KMS-11 (cell line): ENCODE data around the gene IST1.

Experiments
- H2AFZ ChIP-seq: fragments of 200-600 bp; sonication (generic); 2 replicates; pipeline ENCODE4 v1.6.1; 2016; ENCODE audit warnings: antibody characterized with exemption, mixed run types, low read depth
- H3K27ac ChIP-seq: fragments of 200-600 bp; sonication (generic); 2 replicates; pipeline ENCODE4 v1.6.1; 2016; ENCODE audit warnings: mild to moderate bottlenecking, mixed run types
- H3K27me3 ChIP-seq: fragments of 200-600 bp; sonication (generic); 2 replicates; pipeline ENCODE4 v1.6.1; 2017; ENCODE audit warnings: mild to moderate bottlenecking, low read depth, mixed run types, moderate library complexity; ENCODE audit not compliant: insufficient read depth
- H3K36me3 ChIP-seq: fragments of 200-600 bp; sonication (generic); 2 replicates; pipeline ENCODE4 v1.6.1; 2017; ENCODE audit warnings: mild to moderate bottlenecking, mixed run types; ENCODE audit not compliant: insufficient read depth
- H3K4me1 ChIP-seq: fragments of 200-600 bp; sonication (generic); 2 replicates; pipeline ENCODE4 v1.6.1; 2016; ENCODE audit warnings: mild to moderate bottlenecking, low read depth, mixed run types; ENCODE audit not compliant: poor library complexity, severe bottlenecking
- H3K4me2 ChIP-seq: fragments of 200-600 bp; sonication (generic); 2 replicates; pipeline ENCODE4 v1.7.0; 2016; ENCODE audit warnings: mild to moderate bottlenecking, mixed run types
- H3K4me3 ChIP-seq: fragments of 200-600 bp; sonication (generic); IDR thresholded peaks from 2 replicates; pipeline ENCODE4 v1.6.1; 2017; ENCODE audit warnings: low read depth, low read length, mixed read lengths; ENCODE audit not compliant: insufficient read depth
- H3K79me2 ChIP-seq: fragments of 200-600 bp; sonication (generic); 2 replicates; pipeline ENCODE4 v1.6.1; 2016; ENCODE audit warnings: low read depth, mixed run types; ENCODE audit not compliant: insufficient read depth
- H3K9ac ChIP-seq: fragments of 200-600 bp; sonication (generic); 2 replicates; pipeline ENCODE4 v1.6.1; 2016; ENCODE audit warnings: mild to moderate bottlenecking, mixed run types
- H4K20me1 ChIP-seq: fragments of 200-600 bp; sonication (generic); 2 replicates; pipeline ENCODE4 v1.6.1; 2016; ENCODE audit warnings: mild to moderate bottlenecking, mixed run types; ENCODE audit not compliant: insufficient read depth
- TF ChIP-seq, protein P1 (sequence below): fragments of 200-600 bp; sonication (generic); conservative IDR thresholded peaks from 2 replicates; pipeline ENCODE4 v1.6.1; 2017; ENCODE audit warnings: low read depth, mild to moderate bottlenecking, antibody characterized with exemption, low read length, moderate library complexity, mixed read lengths

The IST1 gene

DNA sequence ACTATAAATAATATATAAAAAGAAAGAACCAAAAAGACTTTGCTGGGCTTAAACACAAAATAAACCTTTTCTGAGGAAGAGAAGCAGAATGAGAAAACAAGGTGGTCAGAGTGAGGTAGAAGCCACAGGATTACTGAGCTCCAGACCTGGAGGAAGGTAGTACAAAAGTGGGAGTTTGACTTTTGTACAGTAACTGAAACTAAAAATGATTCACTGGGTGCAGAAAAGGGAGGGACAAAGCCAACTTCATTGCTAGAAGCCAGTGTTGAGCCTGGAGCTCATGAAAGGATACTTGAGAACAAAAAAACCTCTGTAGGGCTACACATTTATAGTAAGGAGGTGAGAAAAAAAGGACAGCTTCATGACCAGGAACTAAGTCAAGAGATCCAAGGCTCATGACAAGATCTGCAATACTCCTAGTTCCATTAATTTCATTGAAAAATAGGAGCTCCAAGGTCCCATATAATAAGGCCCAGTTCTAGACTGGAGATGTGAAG lies 59.4 kb downstream of the IST1 start:
- H2AFZ ChIP-seq = no peak overlapping the region
- H3K4me1 ChIP-seq = peaks cover 19% of the 10 kb centered on the region
- no peaks in the 10 kb centered on the region for H3K27me3 ChIP-seq
- no peaks in the 10 kb centered on the region for H4K20me1 ChIP-seq
- H3K79me2 ChIP-seq = no peaks in the 10 kb centered on the region
- no peak overlapping the region for H3K27ac ChIP-seq
- H3K36me3 ChIP-seq = no peaks in the 10 kb centered on the region
- H3K4me2 ChIP-seq = no peak overlapping the region
- H3K9ac ChIP-seq = no peak overlapping the region
- no peak overlapping the region for H3K4me3 ChIP-seq
- TF ChIP-seq, protein P1, sequence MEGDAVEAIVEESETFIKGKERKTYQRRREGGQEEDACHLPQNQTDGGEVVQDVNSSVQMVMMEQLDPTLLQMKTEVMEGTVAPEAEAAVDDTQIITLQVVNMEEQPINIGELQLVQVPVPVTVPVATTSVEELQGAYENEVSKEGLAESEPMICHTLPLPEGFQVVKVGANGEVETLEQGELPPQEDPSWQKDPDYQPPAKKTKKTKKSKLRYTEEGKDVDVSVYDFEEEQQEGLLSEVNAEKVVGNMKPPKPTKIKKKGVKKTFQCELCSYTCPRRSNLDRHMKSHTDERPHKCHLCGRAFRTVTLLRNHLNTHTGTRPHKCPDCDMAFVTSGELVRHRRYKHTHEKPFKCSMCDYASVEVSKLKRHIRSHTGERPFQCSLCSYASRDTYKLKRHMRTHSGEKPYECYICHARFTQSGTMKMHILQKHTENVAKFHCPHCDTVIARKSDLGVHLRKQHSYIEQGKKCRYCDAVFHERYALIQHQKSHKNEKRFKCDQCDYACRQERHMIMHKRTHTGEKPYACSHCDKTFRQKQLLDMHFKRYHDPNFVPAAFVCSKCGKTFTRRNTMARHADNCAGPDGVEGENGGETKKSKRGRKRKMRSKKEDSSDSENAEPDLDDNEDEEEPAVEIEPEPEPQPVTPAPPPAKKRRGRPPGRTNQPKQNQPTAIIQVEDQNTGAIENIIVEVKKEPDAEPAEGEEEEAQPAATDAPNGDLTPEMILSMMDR = no peak

DNA sequence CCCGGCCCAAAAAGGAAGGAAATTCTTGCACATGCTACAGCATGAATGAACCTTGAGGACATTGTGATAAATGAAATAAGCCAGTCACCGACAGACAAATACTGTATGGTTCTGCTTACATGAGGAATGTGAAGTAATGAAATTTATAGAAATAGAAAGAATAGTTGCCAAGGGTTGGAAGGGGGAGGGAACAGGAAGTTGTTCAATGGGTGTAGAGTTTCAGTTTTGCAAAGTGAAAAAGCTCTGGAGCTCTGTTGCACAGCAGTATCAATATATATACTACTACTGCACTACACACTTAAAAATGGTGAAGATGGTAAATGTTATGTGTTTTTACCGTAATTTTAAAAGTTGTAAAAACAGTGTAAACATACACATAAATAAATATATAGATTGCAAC lies 61.2 kb downstream of the IST1 start:
- Histone ChIP-seq H3K79me2 (no peaks in the 10 kb centered on the region), H3K9ac (no peak overlapping the region), H3K4me2 (peak overlapping the region; percentile 30; the same call in 1 of the 2 replicates), H3K27ac (no peak overlapping the region), H3K36me3 (no peaks in the 10 kb centered on the region), H3K4me3 (no peak overlapping the region), H4K20me1 (no peaks in the 10 kb centered on the region), H2AFZ (no peak overlapping the region), H3K4me1 (peaks cover 19% of the 10 kb centered on the region), H3K27me3 (no peaks in the 10 kb centered on the region)
- TF ChIP-seq, protein P1 = no peak

DNA sequence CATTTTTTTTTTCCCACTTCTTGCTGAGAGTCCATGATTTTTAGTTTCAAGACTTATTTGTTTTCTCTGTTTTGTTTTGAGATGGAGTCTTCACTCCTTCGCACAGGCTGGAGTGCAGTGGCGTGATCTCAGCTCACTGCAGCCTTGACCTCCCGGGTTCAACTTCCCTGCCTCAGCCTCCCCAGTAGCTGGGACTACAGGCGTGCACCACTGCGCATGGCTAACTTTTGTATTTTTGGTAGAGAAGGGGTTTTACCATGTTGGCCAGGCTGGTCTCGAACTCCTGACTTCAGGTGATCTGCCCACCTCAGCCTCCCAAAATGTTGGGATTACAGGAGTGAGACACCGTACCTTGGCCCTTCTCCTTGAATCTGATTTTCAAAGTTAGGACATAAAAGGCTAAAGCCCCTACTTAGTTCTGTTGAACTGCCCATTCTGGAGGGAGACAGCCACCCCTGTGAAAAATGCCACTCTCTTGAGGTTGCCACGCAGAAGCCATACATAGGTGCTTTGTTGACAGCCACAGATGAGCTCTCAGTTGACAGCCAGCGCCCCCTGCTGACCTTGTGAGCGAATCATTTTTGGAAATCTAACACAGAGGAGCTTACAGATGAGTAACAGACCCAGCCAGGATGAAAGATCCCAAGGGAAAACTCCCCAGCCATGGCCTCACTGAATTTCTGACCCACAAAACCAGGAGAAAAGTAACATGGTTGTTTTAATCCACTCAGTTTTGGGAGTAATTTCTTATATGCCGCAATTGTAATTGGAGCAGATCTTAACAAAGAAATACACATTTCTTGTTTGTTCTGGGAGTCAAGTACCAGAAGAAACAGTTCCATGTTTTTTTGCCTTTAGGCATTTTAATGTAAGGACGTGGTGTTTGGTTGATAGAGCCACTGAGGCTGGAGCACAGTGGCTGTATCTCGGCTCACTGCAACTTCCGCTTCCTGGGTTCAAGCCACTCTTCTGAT lies 66.0 kb downstream of the IST1 start:
- H4K20me1 ChIP-seq = no peaks in the 10 kb centered on the region
- no peaks in the 10 kb centered on the region for H3K36me3 ChIP-seq
- H3K79me2 ChIP-seq = no peaks in the 10 kb centered on the region
- no peak overlapping the region for H3K4me2 ChIP-seq
- H3K27me3 ChIP-seq = no peaks in the 10 kb centered on the region
- TF ChIP-seq, protein P1 = peak; percentile 94
- no peak overlapping the region for H3K9ac ChIP-seq
- H3K4me3 ChIP-seq = no peak overlapping the region
- no peak overlapping the region for H3K27ac ChIP-seq
- H3K4me1 ChIP-seq = peaks cover 8% of the 10 kb centered on the region
- no peak overlapping the region; the same call in 1 of the 2 replicates for H2AFZ ChIP-seq

DNA sequence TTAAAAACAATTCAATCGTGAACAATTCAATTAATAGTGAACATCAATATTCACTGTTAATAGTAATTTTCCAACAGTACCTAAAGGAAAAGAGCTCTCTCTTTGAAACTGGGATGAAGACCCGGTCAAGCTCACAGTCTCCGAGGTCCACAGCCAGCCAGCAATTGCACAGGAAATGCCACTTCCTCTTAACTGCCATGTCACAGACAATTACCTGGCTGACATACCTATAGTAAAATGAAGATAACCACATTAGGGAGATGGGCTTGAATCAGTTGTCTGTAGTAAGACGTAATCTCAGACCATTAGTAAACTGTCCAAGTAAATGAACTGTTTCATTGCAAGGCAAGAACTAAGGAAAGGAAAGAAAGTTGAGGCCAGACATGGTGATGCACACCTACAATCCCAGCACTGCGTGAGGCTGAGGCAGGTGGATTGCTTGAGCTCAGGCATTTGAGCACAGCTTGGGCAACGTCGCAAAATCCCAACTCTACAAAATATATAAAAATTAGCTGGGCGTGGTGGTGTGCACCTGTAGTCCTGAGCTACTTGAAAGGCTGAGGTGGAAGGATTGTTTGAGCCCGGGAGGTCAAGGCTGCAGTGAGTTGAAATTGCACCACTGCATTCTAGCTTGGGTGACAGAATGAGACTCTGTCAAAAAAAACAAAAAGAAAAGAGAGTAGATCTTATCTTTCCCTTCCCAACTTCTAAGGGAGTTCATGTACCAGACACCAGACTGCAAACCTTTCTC lies 68.0 kb downstream of the IST1 start:
- Histone ChIP-seq H4K20me1 (no peaks in the 10 kb centered on the region), H3K27me3 (no peaks in the 10 kb centered on the region), H2AFZ (no peak overlapping the region), H3K79me2 (no peaks in the 10 kb centered on the region), H3K9ac (no peak overlapping the region), H3K36me3 (no peaks in the 10 kb centered on the region), H3K4me2 (no peak overlapping the region), H3K4me1 (no peaks in the 10 kb centered on the region), H3K27ac (no peak overlapping the region), H3K4me3 (no peak overlapping the region)
- TF ChIP-seq, protein P1 = no peak
